A549 treated with ZK216348 at 1 μM for 4 hours (cell line): ENCODE measurements around the gene SPNS2. TPM values are rescaled to one million over a fixed set of nuclear protein-coding genes. Genes with fewer than 3 reads are reported as not detected.

Experiments
- total RNA-seq: library from RNA; stranded (reverse); fragments of 200-300 nt; extraction: Qiagen RNA extraction; gene quantifications from 5 replicates; pipeline ENCODE4 v1.2.3, GENCODE V29; 2022; ENCODE audit warnings: low read depth

Gene SPNS2
- total RNA-seq = 7.0 to 12.1 TPM (median 10.4 TPM) in 5 replicates

GRCh38 chr17:4498461-4499397 lies at the start of gene SPNS2:
TSS of gene SPNS2 (plus strand) at chr17:4498881. CDS start at chr17:4499048, 167 bp downstream.

GRCh38 chr17:4554997-4555799 lies 56.5 kb downstream of the SPNS2 start, which contains the start of gene MYBBP1A:
TSS of gene MYBBP1A (minus strand) at chr17:4555384. CDS start at chr17:4555324, 60 bp downstream.

GRCh38 chr17:4560421-4560820 lies 61.7 kb downstream of the SPNS2 start, which contains the start of gene GGT6:
TSS of gene GGT6 (minus strand) at chr17:4560577. CDS start at chr17:4560521, 56 bp downstream.

GRCh38 chr17:4584101-4584916 lies 85.6 kb downstream of the SPNS2 start, which contains the start of gene SMTNL2:
TSS of gene SMTNL2 (plus strand) at chr17:4584529. CDS start at chr17:4584606, 77 bp downstream.

Other genes starting within 250 kb of the SPNS2 start
- 22.9 to 36.6 TPM (median 32.8 TPM) in 5 replicates for gene ANKFY1, start 234.9 kb upstream of the SPNS2 start, total RNA-seq
- gene UBE2G1, start 132.2 kb upstream of the SPNS2 start, total RNA-seq = 67.9 to 99.8 TPM (median 84.3 TPM) in 5 replicates
- not detected in 5 replicates for gene SPNS3, start 64.9 kb upstream of the SPNS2 start, total RNA-seq
- 74.9 to 120 TPM (median 113 TPM) in 5 replicates for gene MYBBP1A, start 56.5 kb downstream of the SPNS2 start, total RNA-seq
- not detected in 5 replicates for gene GGT6, start 61.7 kb downstream of the SPNS2 start, total RNA-seq
- 0.24 to 1.3 TPM (median 0.73 TPM) in 5 replicates for gene SMTNL2, start 85.6 kb downstream of the SPNS2 start, total RNA-seq
- 0.11 to 0.17 TPM (median 0.14 TPM) in 4 of 5 replicates, not detected in the other for gene ALOX15, start 142.8 kb downstream of the SPNS2 start, total RNA-seq
- 52.0 to 80.3 TPM (median 74.0 TPM) in 5 replicates for gene PELP1, start 205.3 kb downstream of the SPNS2 start, total RNA-seq
- gene ARRB2, start 211.8 kb downstream of the SPNS2 start, total RNA-seq = 51.4 to 69.2 TPM (median 63.0 TPM) in 5 replicates
- gene MED11, start 232.5 kb downstream of the SPNS2 start, total RNA-seq = 38.6 to 52.7 TPM (median 42.3 TPM) in 5 replicates
- gene ZMYND15, start 241.0 kb downstream of the SPNS2 start, total RNA-seq = 0.41 to 0.65 TPM (median 0.52 TPM) in 5 replicates
- 11.6 to 20.8 TPM (median 17.1 TPM) in 5 replicates for gene CXCL16, start 241.0 kb downstream of the SPNS2 start, total RNA-seq